CD4-positive, alpha-beta T cell treated with Interleukin-15 for 4 hours (primary cell): ENCODE measurements around the gene TBCB.
"Not testable (repeated sequence)": the region's sequence is repeated elsewhere in the genome, so short reads cannot be mapped to it uniquely, and the experiment has no call there.

Experiments used
- DNase-seq: peaks from one replicate; pipeline ENCODE4 v3.0.0-alpha.2; 2020; ENCODE audit warnings: low spot score

TBCB gene

GRCh38 chr19:36101550-36102327, 13.5 kb upstream of the TBCB start:
- no peak for DNase-seq

- no peak for DNase-seq
Observed at GRCh38 chr19:36103040-36103626, 12.1 kb upstream of the TBCB start.

GRCh38 chr19:36103842-36104552, 11.3 kb upstream of the TBCB start:
- no peak for DNase-seq

GRCh38 chr19:36106441-36106840, 8.8 kb upstream of the TBCB start:
- no peak for DNase-seq

- DNase-seq = no peak
Observed at GRCh38 chr19:36106991-36107390, 8.3 kb upstream of the TBCB start.

- no peak for DNase-seq
Observed at GRCh38 chr19:36108684-36109083, 6.6 kb upstream of the TBCB start.

GRCh38 chr19:36110487-36111199, 4.6 kb upstream of the TBCB start, which contains the start of gene OVOL3:
TSS of gene OVOL3 (plus strand) at chr19:36111143. CDS start at chr19:36111203, 60 bp downstream.
- no peak for DNase-seq

- no peak for DNase-seq
Observed at GRCh38 chr19:36111200-36111539, 4.1 kb upstream of the TBCB start.

GRCh38 chr19:36112678-36113077, 2.6 kb upstream of the TBCB start:
- no peak for DNase-seq

- no peak for DNase-seq
Observed at GRCh38 chr19:36113425-36113824, 1.8 kb upstream of the TBCB start.

GRCh38 chr19:36113894-36114720, 1.2 kb upstream of the TBCB start:
- peak; percentile 6 for DNase-seq

- DNase-seq = peak; percentile 100
Observed at GRCh38 chr19:36114721-36115452, 381 bp upstream of the TBCB start, which contains the start of gene POLR2I. TSS of gene POLR2I (minus strand) at chr19:36114875. CDS start at chr19:36114856, 19 bp downstream.

GRCh38 chr19:36116344-36116637, 1.0 kb downstream of the TBCB start:
- DNase-seq = no peak

- no peak for DNase-seq
Observed at GRCh38 chr19:36120092-36120983, 5.1 kb downstream of the TBCB start.

GRCh38 chr19:36120984-36121358, 5.7 kb downstream of the TBCB start:
- DNase-seq = no peak

- no peak for DNase-seq
Observed at GRCh38 chr19:36121486-36122124, 6.3 kb downstream of the TBCB start.

- no peak for DNase-seq
Observed at GRCh38 chr19:36125557-36125956, 10.3 kb downstream of the TBCB start.

GRCh38 chr19:36128392-36128736, 13.1 kb downstream of the TBCB start:
- no peak for DNase-seq

- DNase-seq = peak; percentile 11
Observed at GRCh38 chr19:36131221-36131620, 16.0 kb downstream of the TBCB start.

GRCh38 chr19:36134867-36135266, 19.6 kb downstream of the TBCB start:
- not testable (repeated sequence) for DNase-seq
